ENCODE measurements around the gene MMS19.

MMS19 gene

GRCh38 chr10:97525086-97525485 lies 26.9 kb upstream of the MMS19 start:
- DNase-seq = no peak

GRCh38 chr10:97522937-97523336 lies 24.7 kb upstream of the MMS19 start:
- DNase-seq = no peak

GRCh38 chr10:97522071-97522470 lies 23.8 kb upstream of the MMS19 start:
- DNase-seq = no peak

GRCh38 chr10:97520978-97521761 lies 22.9 kb upstream of the MMS19 start:
- no peak for DNase-seq

GRCh38 chr10:97520520-97520919 lies 22.3 kb upstream of the MMS19 start:
- no peak for DNase-seq

- no peak for DNase-seq
These were observed 21.1 kb upstream of the MMS19 start for GRCh38 chr10:97519342-97519741.

GRCh38 chr10:97518301-97519043 lies 20.2 kb upstream of the MMS19 start:
- peak; percentile 62 for DNase-seq

- no peak for DNase-seq
These were observed 19.6 kb upstream of the MMS19 start for GRCh38 chr10:97517778-97518300.

GRCh38 chr10:97517096-97517750 lies 19.0 kb upstream of the MMS19 start:
- DNase-seq = no peak

GRCh38 chr10:97515271-97515978 lies 17.2 kb upstream of the MMS19 start:
- DNase-seq = no peak

GRCh38 chr10:97514344-97514743 lies 16.1 kb upstream of the MMS19 start:
- no peak for DNase-seq

- no peak for DNase-seq
These were observed 14.8 kb upstream of the MMS19 start for GRCh38 chr10:97512993-97513392.

- no peak for DNase-seq
These were observed 13.7 kb upstream of the MMS19 start for GRCh38 chr10:97511711-97512440.

GRCh38 chr10:97510686-97511085 lies 12.5 kb upstream of the MMS19 start:
- DNase-seq = no peak

- no peak for DNase-seq
These were observed 11.0 kb upstream of the MMS19 start for GRCh38 chr10:97509120-97509680.

GRCh38 chr10:97508342-97508741 lies 10.1 kb upstream of the MMS19 start:
- DNase-seq = no peak

- DNase-seq = no peak
These were observed 8.2 kb upstream of the MMS19 start for GRCh38 chr10:97506199-97506991.

- DNase-seq = no peak
These were observed 6.9 kb upstream of the MMS19 start for GRCh38 chr10:97505152-97505551.

GRCh38 chr10:97503406-97503805 lies 5.2 kb upstream of the MMS19 start:
- DNase-seq = no peak

- no peak for DNase-seq
These were observed 4.7 kb upstream of the MMS19 start for GRCh38 chr10:97502916-97503315.

- no peak for DNase-seq
These were observed 2.0 kb upstream of the MMS19 start for GRCh38 chr10:97500297-97500575.
